ENCODE results near the gene GALNTL6.

GRCh38 chr4:173074501-173074946 is 1261.3 kb downstream of the GALNTL6 start:
- TF ChIP-seq CTCF (IDR thresholded peaks at IDR 0.05) (no peak), EP300 (IDR thresholded peaks at IDR 0.05) (no peak), POLR2AphosphoS5 (IDR thresholded peaks at IDR 0.05) (peak; percentile 60 to 92 (median 83))

Data from stomach (tissue), 4 donors.